Measurements from ENCODE around the gene VWF. TPM values are rescaled to one million over a fixed set of nuclear protein-coding genes. Genes with fewer than 3 reads are reported as not detected.

VWF gene
- 0.02 and 0.21 TPM in 2 replicates for total RNA-seq
- long read RNA-seq = 0 reads

GRCh38 chr12:6124411-6125309, at the start of gene VWF:
VWF (minus strand) TSS chr12:6124670; CDS start chr12:6123196, 1,474 bp downstream.
- H3K27me3 Mint-ChIP-seq (ENCODE audit: low read depth) = peaks cover 2% of the 10 kb centered on the region
- H3K36me3 Mint-ChIP-seq (ENCODE audit: low read depth) = no peaks in the 10 kb centered on the region
- no peak within 1 kb of the TSS for H3K27ac Mint-ChIP-seq (ENCODE audit: unreplicated experiment)
- TF ChIP-seq CTCF (conservative IDR thresholded peaks at IDR 0.05) = no peak
- H3K4me3 Mint-ChIP-seq = no peak within 1 kb of the TSS
- no peaks in the 10 kb centered on the region for H3K9me3 Mint-ChIP-seq
- no peak for DNase-seq (ENCODE audit: low read depth, low spot score)
- H3K4me1 Mint-ChIP-seq = peaks cover 10% of the 10 kb centered on the region

- DNase-seq (ENCODE audit: low read depth, low spot score) = no peak
- no peak for TF ChIP-seq CTCF (conservative IDR thresholded peaks at IDR 0.05)
- H3K27me3 Mint-ChIP-seq (ENCODE audit: low read depth) = no peaks in the 10 kb centered on the region
- no peaks in the 10 kb centered on the region for H3K9me3 Mint-ChIP-seq
- H3K4me3 Mint-ChIP-seq = no peak overlapping the region
- no peak overlapping the region for H3K27ac Mint-ChIP-seq (ENCODE audit: unreplicated experiment)
- H3K36me3 Mint-ChIP-seq (ENCODE audit: low read depth) = peaks cover 3% of the 10 kb centered on the region
- H3K4me1 Mint-ChIP-seq = no peaks in the 10 kb centered on the region
These were observed 48.4 kb upstream of the VWF start for GRCh38 chr12:6172862-6173261.

DNA sequence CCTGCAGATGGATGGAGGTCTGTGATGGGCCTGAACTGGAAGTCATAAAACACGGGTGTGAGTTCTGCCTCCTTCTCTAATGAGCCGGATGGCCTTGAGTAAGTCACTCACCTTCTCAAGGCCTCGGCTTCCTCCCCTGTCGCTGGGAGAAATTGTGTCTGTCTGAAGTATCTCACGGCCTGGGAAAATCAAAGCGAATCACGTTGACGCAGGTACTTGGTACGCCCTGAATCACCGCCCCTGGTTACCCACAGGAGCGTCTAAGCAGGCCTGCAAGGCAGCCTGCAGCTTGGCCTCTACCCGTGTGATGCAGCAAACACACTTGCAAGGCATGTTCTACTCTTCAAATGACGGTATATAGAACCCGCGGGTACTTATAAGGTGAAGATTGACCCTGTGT, 47.6 kb upstream of the VWF start:
- H3K27ac Mint-ChIP-seq (ENCODE audit: unreplicated experiment) = no peak overlapping the region
- no peak for TF ChIP-seq CTCF (conservative IDR thresholded peaks at IDR 0.05)
- peaks cover 3% of the 10 kb centered on the region for H3K36me3 Mint-ChIP-seq (ENCODE audit: low read depth)
- no peaks in the 10 kb centered on the region for H3K27me3 Mint-ChIP-seq (ENCODE audit: low read depth)
- DNase-seq (ENCODE audit: low read depth, low spot score) = no peak
- no peaks in the 10 kb centered on the region for H3K4me1 Mint-ChIP-seq
- no peaks in the 10 kb centered on the region for H3K9me3 Mint-ChIP-seq
- no peak overlapping the region for H3K4me3 Mint-ChIP-seq

- no peaks in the 10 kb centered on the region for H3K4me1 Mint-ChIP-seq
- H3K36me3 Mint-ChIP-seq (ENCODE audit: low read depth) = peaks cover 3% of the 10 kb centered on the region
- H3K27ac Mint-ChIP-seq (ENCODE audit: unreplicated experiment) = no peak overlapping the region
- no peak for TF ChIP-seq CTCF (conservative IDR thresholded peaks at IDR 0.05)
- no peak for DNase-seq (ENCODE audit: low read depth, low spot score)
- H3K9me3 Mint-ChIP-seq = no peaks in the 10 kb centered on the region
- no peak overlapping the region for H3K4me3 Mint-ChIP-seq
- no peaks in the 10 kb centered on the region for H3K27me3 Mint-ChIP-seq (ENCODE audit: low read depth)
These were observed 47.0 kb upstream of the VWF start for GRCh38 chr12:6171409-6172015.

GRCh38 chr12:6167327-6168280, 43.1 kb upstream of the VWF start:
- Mint-ChIP-seq H3K27ac (ENCODE audit: unreplicated experiment) (no peak overlapping the region), H3K4me3 (no peak overlapping the region), H3K9me3 (no peaks in the 10 kb centered on the region), H3K4me1 (no peaks in the 10 kb centered on the region), H3K27me3 (ENCODE audit: low read depth) (no peaks in the 10 kb centered on the region), H3K36me3 (ENCODE audit: low read depth) (no peaks in the 10 kb centered on the region)
- TF ChIP-seq CTCF (conservative IDR thresholded peaks at IDR 0.05) = no peak
- no peak for DNase-seq (ENCODE audit: low read depth, low spot score)
